Medulla oblongata (tissue), 1 donor: ENCODE measurements around the gene KCNMB4.

ENCODE experiments used
- DNase-seq: peaks from one replicate; pipeline ENCODE4 v3.0.0-alpha.2; 2015; ENCODE audit errors: extremely low spot score

Gene KCNMB4

GRCh38 chr12:70443062-70443673 is 77.1 kb downstream of the KCNMB4 start:
- DNase-seq: no peak

- no peak for DNase-seq
Measured at GRCh38 chr12:70444903-70445302, 78.8 kb downstream of the KCNMB4 start.

GRCh38 chr12:70448371-70448770 is 82.3 kb downstream of the KCNMB4 start:
- DNase-seq: no peak

GRCh38 chr12:70449074-70449752 is 83.1 kb downstream of the KCNMB4 start:
- no peak for DNase-seq

GRCh38 chr12:70449753-70450341 is 83.8 kb downstream of the KCNMB4 start:
- no peak for DNase-seq

- DNase-seq: no peak
Measured at GRCh38 chr12:70451528-70451927, 85.4 kb downstream of the KCNMB4 start.

- no peak for DNase-seq
Measured at GRCh38 chr12:70456953-70457352, 90.9 kb downstream of the KCNMB4 start.

- DNase-seq: no peak
Measured at GRCh38 chr12:70459786-70460185, 93.7 kb downstream of the KCNMB4 start.

- DNase-seq: no peak
Measured at GRCh38 chr12:70463997-70464396, 97.9 kb downstream of the KCNMB4 start.

- DNase-seq: no peak
Measured at GRCh38 chr12:70466753-70467152, 100.7 kb downstream of the KCNMB4 start.

GRCh38 chr12:70467476-70467875 is 101.4 kb downstream of the KCNMB4 start:
- DNase-seq: no peak

- no peak for DNase-seq
Measured at GRCh38 chr12:70467918-70468733, 102.0 kb downstream of the KCNMB4 start.

GRCh38 chr12:70468741-70469140 is 102.7 kb downstream of the KCNMB4 start:
- no peak for DNase-seq

GRCh38 chr12:70469221-70469820 is 103.2 kb downstream of the KCNMB4 start:
- no peak for DNase-seq

GRCh38 chr12:70482764-70483163 is 116.7 kb downstream of the KCNMB4 start:
- DNase-seq: no peak
